ENCODE results near the gene MKNK1.

DNA sequence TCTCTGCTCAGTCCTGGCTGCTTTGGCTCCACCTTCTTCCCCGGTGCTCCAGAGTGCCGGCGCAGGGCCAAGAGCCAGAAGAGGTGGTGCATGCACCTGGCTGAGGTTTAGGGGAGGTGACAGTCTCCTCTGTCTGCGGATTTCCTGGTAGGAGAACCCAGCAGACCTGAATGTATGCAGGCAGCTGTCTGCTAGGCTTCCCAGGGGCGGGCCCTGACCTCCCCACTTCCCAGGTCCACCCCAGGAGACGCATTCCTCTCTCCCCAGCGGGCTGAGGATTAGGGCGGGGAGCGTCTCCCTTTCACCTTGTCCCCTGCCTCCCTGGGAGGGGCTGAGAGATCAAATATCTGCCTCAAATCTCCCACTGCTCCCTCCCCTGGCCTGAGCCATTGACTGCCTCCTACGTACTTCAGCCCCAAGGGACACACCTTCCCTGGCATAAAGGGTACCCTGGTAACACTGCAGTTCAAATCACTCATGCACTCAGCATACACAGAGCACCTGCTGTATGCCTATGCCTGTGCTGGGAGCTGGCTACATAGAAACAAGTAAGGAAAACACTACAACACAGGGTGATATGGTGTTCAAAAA lies 87.0 kb downstream of the MKNK1 start:
- TF ChIP-seq, protein P1, sequence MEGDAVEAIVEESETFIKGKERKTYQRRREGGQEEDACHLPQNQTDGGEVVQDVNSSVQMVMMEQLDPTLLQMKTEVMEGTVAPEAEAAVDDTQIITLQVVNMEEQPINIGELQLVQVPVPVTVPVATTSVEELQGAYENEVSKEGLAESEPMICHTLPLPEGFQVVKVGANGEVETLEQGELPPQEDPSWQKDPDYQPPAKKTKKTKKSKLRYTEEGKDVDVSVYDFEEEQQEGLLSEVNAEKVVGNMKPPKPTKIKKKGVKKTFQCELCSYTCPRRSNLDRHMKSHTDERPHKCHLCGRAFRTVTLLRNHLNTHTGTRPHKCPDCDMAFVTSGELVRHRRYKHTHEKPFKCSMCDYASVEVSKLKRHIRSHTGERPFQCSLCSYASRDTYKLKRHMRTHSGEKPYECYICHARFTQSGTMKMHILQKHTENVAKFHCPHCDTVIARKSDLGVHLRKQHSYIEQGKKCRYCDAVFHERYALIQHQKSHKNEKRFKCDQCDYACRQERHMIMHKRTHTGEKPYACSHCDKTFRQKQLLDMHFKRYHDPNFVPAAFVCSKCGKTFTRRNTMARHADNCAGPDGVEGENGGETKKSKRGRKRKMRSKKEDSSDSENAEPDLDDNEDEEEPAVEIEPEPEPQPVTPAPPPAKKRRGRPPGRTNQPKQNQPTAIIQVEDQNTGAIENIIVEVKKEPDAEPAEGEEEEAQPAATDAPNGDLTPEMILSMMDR (IDR thresholded peaks at IDR 0.05), result no peak
- TF ChIP-seq POLR2AphosphoS5 (IDR thresholded peaks at IDR 0.05; ENCODE audit: low read depth, low read length) (no peak), SIN3A (IDR thresholded peaks at IDR 0.05; ENCODE audit: borderline replicate concordance, insufficient read depth, low read depth, low read length) (no peak)
- TF ChIP-seq, protein P2, sequence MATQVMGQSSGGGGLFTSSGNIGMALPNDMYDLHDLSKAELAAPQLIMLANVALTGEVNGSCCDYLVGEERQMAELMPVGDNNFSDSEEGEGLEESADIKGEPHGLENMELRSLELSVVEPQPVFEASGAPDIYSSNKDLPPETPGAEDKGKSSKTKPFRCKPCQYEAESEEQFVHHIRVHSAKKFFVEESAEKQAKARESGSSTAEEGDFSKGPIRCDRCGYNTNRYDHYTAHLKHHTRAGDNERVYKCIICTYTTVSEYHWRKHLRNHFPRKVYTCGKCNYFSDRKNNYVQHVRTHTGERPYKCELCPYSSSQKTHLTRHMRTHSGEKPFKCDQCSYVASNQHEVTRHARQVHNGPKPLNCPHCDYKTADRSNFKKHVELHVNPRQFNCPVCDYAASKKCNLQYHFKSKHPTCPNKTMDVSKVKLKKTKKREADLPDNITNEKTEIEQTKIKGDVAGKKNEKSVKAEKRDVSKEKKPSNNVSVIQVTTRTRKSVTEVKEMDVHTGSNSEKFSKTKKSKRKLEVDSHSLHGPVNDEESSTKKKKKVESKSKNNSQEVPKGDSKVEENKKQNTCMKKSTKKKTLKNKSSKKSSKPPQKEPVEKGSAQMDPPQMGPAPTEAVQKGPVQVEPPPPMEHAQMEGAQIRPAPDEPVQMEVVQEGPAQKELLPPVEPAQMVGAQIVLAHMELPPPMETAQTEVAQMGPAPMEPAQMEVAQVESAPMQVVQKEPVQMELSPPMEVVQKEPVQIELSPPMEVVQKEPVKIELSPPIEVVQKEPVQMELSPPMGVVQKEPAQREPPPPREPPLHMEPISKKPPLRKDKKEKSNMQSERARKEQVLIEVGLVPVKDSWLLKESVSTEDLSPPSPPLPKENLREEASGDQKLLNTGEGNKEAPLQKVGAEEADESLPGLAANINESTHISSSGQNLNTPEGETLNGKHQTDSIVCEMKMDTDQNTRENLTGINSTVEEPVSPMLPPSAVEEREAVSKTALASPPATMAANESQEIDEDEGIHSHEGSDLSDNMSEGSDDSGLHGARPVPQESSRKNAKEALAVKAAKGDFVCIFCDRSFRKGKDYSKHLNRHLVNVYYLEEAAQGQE (IDR thresholded peaks at IDR 0.05; ENCODE audit: insufficient read depth in 1 of 2, low read depth in 2 of 2, low read length in 1 of 2), result no peak
